NB4 (cell line): Measurements from ENCODE around the gene SLC22A23.

Experiments
- CTCF ChIP-seq: IDR thresholded peaks from one replicate; pipeline ENCODE4 v1.5.1; 2012; ENCODE audit warnings: low read depth, low read length
- MYC ChIP-seq: IDR thresholded peaks from 2 replicates; pipeline ENCODE4 v1.6.1; 2011; ENCODE audit warnings: low read depth, low read length

GRCh38 chr6:3466488-3467219 is 9.8 kb upstream of the SLC22A23 start:
- no peak for TF ChIP-seq CTCF
- no peak for TF ChIP-seq MYC
